ENCODE results near the gene CDT1.

- TF ChIP-seq CTCF (IDR thresholded peaks at IDR 0.05) (no peak), MAX (CRISPR knock-in tag; IDR thresholded peaks at IDR 0.05) (no peak), NR2C2 (CRISPR knock-in tag; IDR thresholded peaks at IDR 0.05) (no peak), KAT7 (CRISPR knock-in tag; IDR thresholded peaks at IDR 0.05; ENCODE audit: borderline replicate concordance) (no peak), GABPB1 (CRISPR knock-in tag; IDR thresholded peaks at IDR 0.05) (no peak), SMAD3 (CRISPR knock-in tag; IDR thresholded peaks at IDR 0.05; ENCODE audit: borderline replicate concordance) (no peak)
Measured at GRCh38 chr16:88762258-88762870, 41.2 kb upstream of the CDT1 start.

All from WTC11 (cell line).